PC-9 (cell line): Measurements from ENCODE around the gene GUCA1A. TPM values are rescaled to one million over a fixed set of nuclear protein-coding genes. Genes with fewer than 3 reads are reported as not detected.

Experiments
- Bru-seq: library from RNA; stranded (reverse); fragments of 400-500 nt; gene quantifications from one replicate; lab custom pipeline; 2021; lab: Mats Ljungman, UMichigan
- BruChase-seq, 2 experiments: library from RNA; stranded (reverse); fragments of 400-500 nt; gene quantifications; one replicate each; lab custom pipeline; 2021; lab: Mats Ljungman, UMichigan
- BruUV-seq: library from RNA; stranded (reverse); fragments of 400-500 nt; replicated peaks from 2 replicates; lab custom pipeline; 2021; lab: Mats Ljungman, UMichigan
- CTCF ChIA-PET: fragments of 300-600 bp; sonication (Branson Sonifier 250); formaldehyde crosslinking; loops from one replicate; lab custom pipeline; 2022; ENCODE audit warnings: antibody characterized with exemption; lab: Charles Lee
- POLR2A ChIA-PET: fragments of 300-600 bp; sonication (Branson Sonifier 250); formaldehyde crosslinking; loops from one replicate; lab custom pipeline; 2022; ENCODE audit warnings: antibody characterized with exemption; ENCODE audit not compliant: unreplicated experiment; lab: Charles Lee
- DNase-seq, 2 experiments: peaks; one replicate each; pipeline versions ENCODE4 v3.0.0 to v3.0.0-alpha.2; 2015 to 2022; ENCODE audit warnings: mixed read lengths in 1 of 2
- H2AFZ ChIP-seq: fragments of 200-600 bp; sonication (generic); 2 replicates; pipeline ENCODE4 v1.8.1; 2017; ENCODE audit warnings: antibody characterized with exemption
- H3F3A ChIP-seq: fragments of 200-600 bp; sonication (generic); 2 replicates; pipeline ENCODE4 v1.8.1; 2017; ENCODE audit warnings: antibody characterized with exemption, mild to moderate bottlenecking, low read depth; ENCODE audit not compliant: insufficient read depth
- H3K27ac ChIP-seq: fragments of 200-600 bp; sonication (generic); 2 replicates; pipeline ENCODE4 v1.6.1; 2016; ENCODE audit warnings: mixed run types
- H3K27me3 ChIP-seq: fragments of 200-600 bp; sonication (generic); 2 replicates; pipeline ENCODE4 v1.6.1; 2016; ENCODE audit warnings: low read depth, mixed run types; ENCODE audit not compliant: insufficient read depth
- H3K36me3 ChIP-seq: fragments of 200-600 bp; sonication (generic); 2 replicates; pipeline ENCODE4 v1.6.1; 2016; ENCODE audit warnings: low read depth, mixed run types
- H3K4me1 ChIP-seq: fragments of 200-600 bp; sonication (generic); replicated peaks from 2 replicates; pipeline ENCODE4 v1.6.1; 2016; ENCODE audit warnings: mixed run types; ENCODE audit not compliant: insufficient read depth
- H3K4me2 ChIP-seq: fragments of 200-600 bp; sonication (generic); 2 replicates; pipeline ENCODE4 v1.6.1; 2017; ENCODE audit warnings: mixed run types
- H3K4me3 ChIP-seq: fragments of 200-600 bp; sonication (generic); 2 replicates; pipeline ENCODE4 v1.6.1; 2016; ENCODE audit warnings: mixed run types
- H3K79me2 ChIP-seq: fragments of 200-600 bp; sonication (generic); 2 replicates; pipeline ENCODE4 v1.6.1; 2017; ENCODE audit warnings: low read depth, mixed run types
- H3K9me2 ChIP-seq: fragments of 200-600 bp; sonication (generic); 2 replicates; pipeline ENCODE4 v1.8.1; 2017; ENCODE audit warnings: mild to moderate bottlenecking; ENCODE audit not compliant: insufficient read depth
- H3K9me3 ChIP-seq: fragments of 200-600 bp; sonication (generic); 2 replicates; pipeline ENCODE4 v1.8.1; 2016; ENCODE audit warnings: low read depth; ENCODE audit not compliant: insufficient read depth
- H4K20me1 ChIP-seq: fragments of 200-600 bp; sonication (generic); 2 replicates; pipeline ENCODE4 v1.8.1; 2017; ENCODE audit not compliant: insufficient read depth
- CTCF ChIP-seq: fragments of 200-600 bp; sonication (generic); conservative IDR thresholded peaks from 2 replicates; pipeline ENCODE4 v1.6.1; 2017; ENCODE audit warnings: mixed run types, antibody characterized with exemption, mild to moderate bottlenecking, moderate library complexity
- EZH2 ChIP-seq: fragments of 200-600 bp; sonication (generic); IDR thresholded peaks from 2 replicates; pipeline ENCODE4 v1.8.0; 2017; ENCODE audit warnings: antibody characterized with exemption, low read depth
- intact Hi-C: fragments of 100-400 bp; cut with micrococcal nuclease; formaldehyde crosslinking; loops from one replicate; pipeline ENCODE4 v1.10.0; 2022; ENCODE audit not compliant: unreplicated experiment
- long read RNA-seq: library from polyadenylated mRNA; stranded (forward); transcript quantifications from one replicate; pipeline ENCODE4 v2.0.0, GENCODE V29; 2022
- total RNA-seq: library from RNA; stranded (reverse); gene quantifications from 2 replicates; pipeline ENCODE4 v1.2.3, GENCODE V29; 2021

GUCA1A gene
- total RNA-seq (not detected in 2 replicates), Bru-seq, nascent RNA (percentile 5 among the genes with signal in this experiment), BruChase-seq, experiment 1, labeled RNA remaining after a 2-hour chase (percentile 9 among the genes with signal in this experiment), BruChase-seq, experiment 2, labeled RNA remaining after a 6-hour chase (percentile 10 among the genes with signal in this experiment)
- long read RNA-seq = 0 reads

GRCh38 chr6:42173101-42173500 lies at the start of gene GUCA1A:
Gene GUCA1A (plus strand): TSS chr6:42173364. CDS start chr6:42173614, 250 bp downstream.
- H2AFZ ChIP-seq = no peak within 1 kb of the TSS
- no peaks in the 10 kb centered on the region for H3K9me2 ChIP-seq
- TF ChIP-seq CTCF (no peak), EZH2 (no peak)
- H3K36me3 ChIP-seq = no peaks in the 10 kb centered on the region
- DNase-seq = no peak
- no peak within 1 kb of the TSS for H3K27ac ChIP-seq
- no peaks in the 10 kb centered on the region for H3K9me3 ChIP-seq
- H3K4me3 ChIP-seq = no peak within 1 kb of the TSS
- no peaks in the 10 kb centered on the region for H3K4me1 ChIP-seq
- H3K79me2 ChIP-seq = no peaks in the 10 kb centered on the region
- ChIA-PET CTCF (no interaction called here), POLR2A (no interaction called here)
- intact Hi-C loops = no loop called here
- BruUV-seq = no TSS peak
- peaks cover 4% of the 10 kb centered on the region; the same call in 1 of the 2 replicates for H3F3A ChIP-seq
- no peaks in the 10 kb centered on the region for H3K27me3 ChIP-seq
- no peak within 1 kb of the TSS for H3K4me2 ChIP-seq
- no peaks in the 10 kb centered on the region for H4K20me1 ChIP-seq

GRCh38 chr6:42123379-42124103 lies 49.6 kb upstream of the GUCA1A start:
- Histone ChIP-seq H3K4me1 (peaks cover 63% of the 10 kb centered on the region), H3K79me2 (peaks cover 9% of the 10 kb centered on the region), H3K9me2 (no peaks in the 10 kb centered on the region), H3K4me2 (peak overlapping the region; percentile 62), H3K36me3 (peaks cover 23% of the 10 kb centered on the region), H3K27me3 (no peaks in the 10 kb centered on the region), H3F3A (peaks cover 65% of the 10 kb centered on the region), H3K9me3 (no peaks in the 10 kb centered on the region), H3K27ac (peak overlapping the region; percentile 94), H3K4me3 (no peak overlapping the region; the same call in 1 of the 2 replicates), H2AFZ (no peak overlapping the region), H4K20me1 (no peaks in the 10 kb centered on the region)
- intact Hi-C loops = no loop called here
- no peak for TF ChIP-seq CTCF
- no peak for TF ChIP-seq EZH2
- DNase-seq = no peak
- ChIA-PET POLR2A (interaction anchor here (0.6 to 3.3 kb wide), 5 partner anchors 8 to 1046 kb away, joined by 4 to 38 read pairs (median 12); partner anchors contain the start of gene C6orf132), CTCF (interaction anchor here (0.6 to 2.0 kb wide), 2 partner anchors 16 to 44 kb away, joined by 4 to 8 read pairs; no protein-coding TSS in a partner anchor)
- BruUV-seq = no TSS peak

GRCh38 chr6:42124223-42124836 lies 48.8 kb upstream of the GUCA1A start:
- peaks cover 59% of the 10 kb centered on the region for H3F3A ChIP-seq
- H3K36me3 ChIP-seq = peaks cover 29% of the 10 kb centered on the region
- H4K20me1 ChIP-seq = no peaks in the 10 kb centered on the region
- H3K27me3 ChIP-seq = no peaks in the 10 kb centered on the region
- no peak overlapping the region for H2AFZ ChIP-seq
- peaks cover 57% of the 10 kb centered on the region for H3K4me1 ChIP-seq
- ChIA-PET CTCF (no interaction called here), POLR2A (interaction anchor here (0.6 to 3.3 kb wide), 3 partner anchors 8 to 13 kb away, joined by 4 to 24 read pairs (median 11); no protein-coding TSS in a partner anchor)
- DNase-seq = no peak
- no peak for TF ChIP-seq EZH2
- no peak for TF ChIP-seq CTCF
- no TSS peak for BruUV-seq
- H3K9me2 ChIP-seq = no peaks in the 10 kb centered on the region
- H3K4me3 ChIP-seq = no peak overlapping the region
- H3K9me3 ChIP-seq = no peaks in the 10 kb centered on the region
- H3K4me2 ChIP-seq = peak overlapping the region; percentile 62
- peak overlapping the region; percentile 94 for H3K27ac ChIP-seq
- H3K79me2 ChIP-seq = peaks cover 13% of the 10 kb centered on the region
- intact Hi-C loops = no loop called here
